WTC11 (cell line): Measurements from ENCODE around the gene IL23R.

ENCODE experiments used
- CREM ChIP-seq: sonication (generic); formaldehyde crosslinking; IDR thresholded peaks from 2 replicates; pipeline ENCODE4 v1.8.1; 2022; ENCODE audit warnings: mild to moderate bottlenecking, missing genetic modification reagents, moderate library complexity
- FOXJ3 ChIP-seq: sonication (generic); formaldehyde crosslinking; IDR thresholded peaks from 2 replicates; pipeline ENCODE4 v1.9.0; 2021; ENCODE audit warnings: missing genetic modification reagents, mild to moderate bottlenecking, borderline replicate concordance
- JUN ChIP-seq: sonication (generic); formaldehyde crosslinking; IDR thresholded peaks from 2 replicates; pipeline ENCODE4 v1.8.0; 2023; ENCODE audit warnings: mild to moderate bottlenecking, missing genetic modification reagents
- MXD4 ChIP-seq: fragments of 250-450 bp; sonication (Bioruptor Pico); IDR thresholded peaks from 2 replicates; pipeline ENCODE4 v1.8.0; 2021; ENCODE audit warnings: mild to moderate bottlenecking, moderate library complexity, borderline replicate concordance
- NR2C2 ChIP-seq: sonication (generic); formaldehyde crosslinking; IDR thresholded peaks from 2 replicates; pipeline ENCODE4 v1.8.0; 2022; ENCODE audit warnings: mild to moderate bottlenecking, missing genetic modification reagents
- ZNF121 ChIP-seq: sonication (generic); formaldehyde crosslinking; IDR thresholded peaks from 2 replicates; pipeline ENCODE4 v1.8.0; 2023; ENCODE audit warnings: missing genetic modification reagents
- ZNF138 ChIP-seq: sonication (generic); formaldehyde crosslinking; conservative IDR thresholded peaks from 2 replicates; pipeline ENCODE4 v1.8.1; 2022; ENCODE audit warnings: mild to moderate bottlenecking, moderate library complexity, missing genetic modification reagents
- TF ChIP-seq, protein P1 (sequence below): fragments of 200-600 bp; IDR thresholded peaks from 2 replicates; pipeline ENCODE4 v1.8.0; 2022; ENCODE audit warnings: antibody characterized with exemption
- TF ChIP-seq, protein P2 (sequence below): sonication (generic); formaldehyde crosslinking; IDR thresholded peaks from 2 replicates; pipeline ENCODE4 v1.8.1; 2023; ENCODE audit warnings: mild to moderate bottlenecking, missing genetic modification reagents, moderate library complexity

DNA sequence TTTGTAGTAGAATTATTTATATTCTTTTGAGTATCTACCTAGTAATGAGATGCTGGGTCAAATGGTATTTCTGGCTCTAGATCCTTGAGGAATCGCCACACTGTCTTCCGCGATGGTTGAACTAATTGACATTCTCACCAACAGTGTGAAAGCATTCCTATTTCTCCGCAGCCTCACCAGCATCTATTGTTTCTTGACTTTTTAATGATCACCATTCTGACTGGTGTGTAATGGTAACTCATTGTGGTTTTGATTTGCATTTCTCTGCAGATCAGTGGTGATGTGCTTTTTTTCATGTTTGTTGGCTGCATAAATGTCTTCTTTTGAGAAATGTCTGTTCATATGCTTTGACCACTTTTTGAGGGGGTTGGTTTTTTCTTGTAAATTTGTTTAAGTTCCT is 15.3 kb upstream of the IL23R start:
- TF ChIP-seq, protein P1, sequence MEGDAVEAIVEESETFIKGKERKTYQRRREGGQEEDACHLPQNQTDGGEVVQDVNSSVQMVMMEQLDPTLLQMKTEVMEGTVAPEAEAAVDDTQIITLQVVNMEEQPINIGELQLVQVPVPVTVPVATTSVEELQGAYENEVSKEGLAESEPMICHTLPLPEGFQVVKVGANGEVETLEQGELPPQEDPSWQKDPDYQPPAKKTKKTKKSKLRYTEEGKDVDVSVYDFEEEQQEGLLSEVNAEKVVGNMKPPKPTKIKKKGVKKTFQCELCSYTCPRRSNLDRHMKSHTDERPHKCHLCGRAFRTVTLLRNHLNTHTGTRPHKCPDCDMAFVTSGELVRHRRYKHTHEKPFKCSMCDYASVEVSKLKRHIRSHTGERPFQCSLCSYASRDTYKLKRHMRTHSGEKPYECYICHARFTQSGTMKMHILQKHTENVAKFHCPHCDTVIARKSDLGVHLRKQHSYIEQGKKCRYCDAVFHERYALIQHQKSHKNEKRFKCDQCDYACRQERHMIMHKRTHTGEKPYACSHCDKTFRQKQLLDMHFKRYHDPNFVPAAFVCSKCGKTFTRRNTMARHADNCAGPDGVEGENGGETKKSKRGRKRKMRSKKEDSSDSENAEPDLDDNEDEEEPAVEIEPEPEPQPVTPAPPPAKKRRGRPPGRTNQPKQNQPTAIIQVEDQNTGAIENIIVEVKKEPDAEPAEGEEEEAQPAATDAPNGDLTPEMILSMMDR = no peak
- TF ChIP-seq CREM (CRISPR knock-in tag) (no peak), ZNF121 (CRISPR knock-in tag) (no peak), NR2C2 (CRISPR knock-in tag) (no peak), JUN (CRISPR knock-in tag) (no peak), ZNF138 (CRISPR knock-in tag) (no peak), FOXJ3 (CRISPR knock-in tag) (no peak), MXD4 (CRISPR knock-in tag) (no peak)
- TF ChIP-seq, protein P2, sequence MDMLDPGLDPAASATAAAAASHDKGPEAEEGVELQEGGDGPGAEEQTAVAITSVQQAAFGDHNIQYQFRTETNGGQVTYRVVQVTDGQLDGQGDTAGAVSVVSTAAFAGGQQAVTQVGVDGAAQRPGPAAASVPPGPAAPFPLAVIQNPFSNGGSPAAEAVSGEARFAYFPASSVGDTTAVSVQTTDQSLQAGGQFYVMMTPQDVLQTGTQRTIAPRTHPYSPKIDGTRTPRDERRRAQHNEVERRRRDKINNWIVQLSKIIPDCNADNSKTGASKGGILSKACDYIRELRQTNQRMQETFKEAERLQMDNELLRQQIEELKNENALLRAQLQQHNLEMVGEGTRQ (CRISPR knock-in tag) = no peak
